ENCODE results near the gene GRIP2.

DNA sequence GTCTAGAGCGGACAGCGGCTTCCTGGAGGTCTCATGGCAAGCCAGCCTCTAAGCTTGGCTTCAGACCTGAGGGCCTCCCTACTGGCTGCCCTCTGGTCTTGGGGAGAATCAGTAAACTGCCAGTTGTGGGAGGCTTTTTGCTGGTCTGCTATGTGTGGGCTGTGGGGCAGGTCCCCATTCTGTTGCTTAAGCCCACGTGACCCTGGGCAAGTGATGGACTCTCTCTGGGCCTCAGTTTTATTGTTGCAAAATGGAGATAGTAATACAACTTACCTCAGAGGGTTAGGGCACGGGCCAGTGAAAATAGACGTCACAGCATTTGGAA is 76.0 kb downstream of the GRIP2 start:
- TF ChIP-seq, protein P1, sequence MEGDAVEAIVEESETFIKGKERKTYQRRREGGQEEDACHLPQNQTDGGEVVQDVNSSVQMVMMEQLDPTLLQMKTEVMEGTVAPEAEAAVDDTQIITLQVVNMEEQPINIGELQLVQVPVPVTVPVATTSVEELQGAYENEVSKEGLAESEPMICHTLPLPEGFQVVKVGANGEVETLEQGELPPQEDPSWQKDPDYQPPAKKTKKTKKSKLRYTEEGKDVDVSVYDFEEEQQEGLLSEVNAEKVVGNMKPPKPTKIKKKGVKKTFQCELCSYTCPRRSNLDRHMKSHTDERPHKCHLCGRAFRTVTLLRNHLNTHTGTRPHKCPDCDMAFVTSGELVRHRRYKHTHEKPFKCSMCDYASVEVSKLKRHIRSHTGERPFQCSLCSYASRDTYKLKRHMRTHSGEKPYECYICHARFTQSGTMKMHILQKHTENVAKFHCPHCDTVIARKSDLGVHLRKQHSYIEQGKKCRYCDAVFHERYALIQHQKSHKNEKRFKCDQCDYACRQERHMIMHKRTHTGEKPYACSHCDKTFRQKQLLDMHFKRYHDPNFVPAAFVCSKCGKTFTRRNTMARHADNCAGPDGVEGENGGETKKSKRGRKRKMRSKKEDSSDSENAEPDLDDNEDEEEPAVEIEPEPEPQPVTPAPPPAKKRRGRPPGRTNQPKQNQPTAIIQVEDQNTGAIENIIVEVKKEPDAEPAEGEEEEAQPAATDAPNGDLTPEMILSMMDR (IDR thresholded peaks at IDR 0.05; ENCODE audit: low read depth, low read length), result no peak
- TF ChIP-seq POLR2A (IDR thresholded peaks at IDR 0.05; ENCODE audit: extremely low read depth, insufficient read length), result no peak
